ENCODE measurements around the gene C17orf113. TPM values are rescaled to one million over a fixed set of nuclear protein-coding genes. Genes with fewer than 3 reads are reported as not detected.
A peak's percentile ranks its signal among the peaks of the same experiment; 100 is the strongest.

Gene C17orf113
- total and polyA plus RNA-seq, 2 of the 4 experiments (the other 2 are of a cell fraction): under 0.01 to 0.03 TPM

GRCh38 chr17:42098730-42099399 lies 48.5 kb upstream of the C17orf113 start:
- BruUV-seq (replicated peaks): no TSS peak
- H2AK5ac ChIP-seq (ENCODE audit: low read depth, low read length): no peak overlapping the region
- no peaks in the 10 kb centered on the region for H4K20me1 ChIP-seq (ENCODE audit: insufficient read depth, low read length)
- H3K9me3 ChIP-seq (ENCODE audit: control insufficient read depth, insufficient read depth, low read length): no peaks in the 10 kb centered on the region
- H3K27ac ChIP-seq (ENCODE audit: insufficient read depth, low read length): no peak overlapping the region
- no peak overlapping the region for H2AFZ ChIP-seq (replicated peaks; ENCODE audit: low read length, poor library complexity)
- H3K79me1 ChIP-seq (ENCODE audit: low read depth in 1 of 2, low read length in 2 of 2): no peaks in the 10 kb centered on the region
- H2BK5ac ChIP-seq (ENCODE audit: low read depth, low read length, poor library complexity, severe bottlenecking): no peak overlapping the region
- DNase-seq: no peak
- H4K5ac ChIP-seq (ENCODE audit: low read depth, low read length): no peak overlapping the region
- H2AK9ac ChIP-seq (replicated peaks; ENCODE audit: low read depth, low read length, poor library complexity): peak overlapping the region; percentile 65
- dilution Hi-C loops (cut with HindIII; ENCODE audit: low sequenced_read_pairs, unreplicated experiment) (no loop called here), intact Hi-C loops (cut with micrococcal nuclease) (no loop called here), in situ Hi-C loops (cut with MboI; ENCODE audit: low sequenced_read_pairs) (no loop called here)
- no peak overlapping the region for H3K4me2 ChIP-seq (ENCODE audit: low read depth, low read length)
- no peaks in the 10 kb centered on the region for H3K9me1 ChIP-seq (ENCODE audit: insufficient read depth, low read length)
- H3K4me1 ChIP-seq (ENCODE audit: control insufficient read depth, insufficient read depth, low read length): no peaks in the 10 kb centered on the region
- no peak overlapping the region for H3K23ac ChIP-seq (ENCODE audit: low read depth, low read length)
- no peak overlapping the region for H3K4me3 ChIP-seq (ENCODE audit: insufficient read depth, low read depth, low read length)
- no peak for ATAC-seq (ENCODE audit: low read depth)
- TF ChIP-seq POLR2A (IDR thresholded peaks at IDR 0.05; ENCODE audit: low read depth, low read length) (no peak), MAZ (IDR thresholded peaks at IDR 0.05; ENCODE audit: borderline replicate concordance, low read depth, low read length) (no peak), RFX5 (IDR thresholded peaks at IDR 0.05; ENCODE audit: low read depth, low read length) (no peak), USF2 (IDR thresholded peaks at IDR 0.05; ENCODE audit: low read depth, low read length) (no peak), NFE2L2 (IDR thresholded peaks at IDR 0.05; ENCODE audit: low read depth, low read length) (no peak), RAD21 (IDR thresholded peaks at IDR 0.05; ENCODE audit: low read length) (no peak)
- no peaks in the 10 kb centered on the region for H3K36me3 ChIP-seq (ENCODE audit: control insufficient read depth, insufficient read depth, low read length)
- no peak overlapping the region for H3K9ac ChIP-seq (ENCODE audit: low read depth, low read length)
- H3K56ac ChIP-seq (ENCODE audit: extremely low read depth, insufficient read depth, low read length): no peak overlapping the region
- peaks cover 59% of the 10 kb centered on the region for H3K27me3 ChIP-seq (ENCODE audit: control insufficient read depth, insufficient read depth, low read length)
- ChIA-PET POLR2A (ENCODE audit: unreplicated experiment) (no interaction called here), CTCF (interaction anchor here (0.6 kb wide), 1 partner anchor 8 kb away, joined by 3 read pairs; no protein-coding TSS in a partner anchor)
- H4K8ac ChIP-seq (ENCODE audit: low read depth in 2 of 2, low read length in 2 of 2): no peak overlapping the region
- no peak overlapping the region for H3K18ac ChIP-seq (ENCODE audit: low read depth, low read length)
- H3K4ac ChIP-seq (ENCODE audit: low read depth, low read length): no peak overlapping the region
- no peak overlapping the region for H2BK20ac ChIP-seq (ENCODE audit: low read depth, low read length)
- no peak overlapping the region for H3K14ac ChIP-seq (replicated peaks; ENCODE audit: low read depth, low read length)
- no peak overlapping the region for H2BK15ac ChIP-seq (ENCODE audit: low read depth, low read length)
- H2BK120ac ChIP-seq (ENCODE audit: low read depth, low read length): no peak overlapping the region
- no peak overlapping the region for H4K91ac ChIP-seq (ENCODE audit: insufficient read depth, low read depth, low read length)
- WGBS, 2 experiments (ENCODE audit: extremely low coverage in 2 of 2, insufficient read length in 1 of 2): 57% methylated on average over 6 of the region's 14 CpGs; no CpG with 5 or more reads in 1 of the 2 experiments

Measured in IMR-90 (cell line).